GM20431 (cell line): ENCODE data around the gene RAB30.

Source experiments
- in situ Hi-C: fragments of 300-500 bp; cut with MseI, MboI; formaldehyde crosslinking; loops from one replicate; pipeline ENCODE4 v1.15.0; 2020; ENCODE audit warnings: low sequenced_read_pairs; ENCODE audit not compliant: unreplicated experiment

The RAB30 gene

GRCh38 chr11:83071567-83072349 is at the start of gene RAB30:
Gene RAB30 (minus strand): TSS chr11:83071897. CDS start chr11:82997316, 74,581 bp downstream.
- in situ Hi-C loops: loop anchor here (25.0 kb wide), 1 partner anchor 159 kb away; the partner anchor contains the start of genes DDIAS and PRCP

- in situ Hi-C loops: no loop called here
These were observed 48.6 kb upstream of the RAB30 start for GRCh38 chr11:83120327-83120726.

- in situ Hi-C loops: no loop called here
These were observed 47.5 kb upstream of the RAB30 start for GRCh38 chr11:83119216-83119615.

- in situ Hi-C loops: no loop called here
These were observed 47.1 kb upstream of the RAB30 start for GRCh38 chr11:83118814-83119213.

- in situ Hi-C loops: no loop called here
These were observed 44.4 kb upstream of the RAB30 start for GRCh38 chr11:83116015-83116641.

- in situ Hi-C loops: no loop called here
These were observed 43.9 kb upstream of the RAB30 start for GRCh38 chr11:83115551-83115950.

- in situ Hi-C loops: no loop called here
These were observed 43.3 kb upstream of the RAB30 start for GRCh38 chr11:83115026-83115425.

GRCh38 chr11:83112886-83113285 is 41.2 kb upstream of the RAB30 start:
- in situ Hi-C loops: no loop called here

GRCh38 chr11:83105168-83105567 is 33.5 kb upstream of the RAB30 start:
- in situ Hi-C loops: no loop called here

- in situ Hi-C loops: no loop called here
These were observed 31.1 kb upstream of the RAB30 start for GRCh38 chr11:83102834-83103233.

- in situ Hi-C loops: no loop called here
These were observed 25.9 kb upstream of the RAB30 start for GRCh38 chr11:83097429-83098075.

GRCh38 chr11:83093634-83094033 is 21.9 kb upstream of the RAB30 start:
- in situ Hi-C loops: no loop called here

GRCh38 chr11:83092488-83093384 is 21.0 kb upstream of the RAB30 start:
- in situ Hi-C loops: no loop called here

GRCh38 chr11:83088965-83089364 is 17.3 kb upstream of the RAB30 start:
- in situ Hi-C loops: no loop called here

- in situ Hi-C loops: no loop called here
These were observed 15.3 kb upstream of the RAB30 start for GRCh38 chr11:83087035-83087434.

- in situ Hi-C loops: no loop called here
These were observed 8.1 kb upstream of the RAB30 start for GRCh38 chr11:83079820-83080219.

GRCh38 chr11:83078269-83078668 is 6.6 kb upstream of the RAB30 start:
- in situ Hi-C loops: no loop called here

GRCh38 chr11:83073884-83074283 is 2.2 kb upstream of the RAB30 start:
- in situ Hi-C loops: loop anchor here (25.0 kb wide), 1 partner anchor 162 kb away; the partner anchor contains the start of genes DDIAS and PRCP

GRCh38 chr11:83073258-83073657 is 1.6 kb upstream of the RAB30 start:
- in situ Hi-C loops: loop anchor here (25.0 kb wide), 1 partner anchor 161 kb away; the partner anchor contains the start of genes DDIAS and PRCP
